Esophagus squamous epithelium (tissue), 5 donors: Measurements from ENCODE around the gene RXRG. TPM values are rescaled to one million over a fixed set of nuclear protein-coding genes. Genes with fewer than 3 reads are reported as not detected.

Experiments
- DNase-seq: peaks from one replicate; lab custom pipeline; 2025; lab: John Stamatoyannopoulos, UW
- H3K27ac ChIP-seq, 4 donors: fragments of 200-600 bp; sonication (generic); one replicate each; pipeline ENCODE4 v1.5.1; 2016 to 2019; ENCODE audit warnings: mild to moderate bottlenecking in 1 of 4
- H3K27me3 ChIP-seq, 4 donors: fragments of 200-600 bp; sonication (generic); 1 replicate in 3 of 4; 2 replicates in 1 of 4; pipeline versions ENCODE4 v1.5.1 to v1.6.0; 2017 to 2021; ENCODE audit warnings: antibody characterized with exemption in 1 of 4
- H3K36me3 ChIP-seq, 3 donors: fragments of 200-600 bp; sonication (generic); one replicate each; pipeline ENCODE4 v1.5.1; 2016 to 2019
- H3K4me1 ChIP-seq, 3 donors: fragments of 200-600 bp; sonication (generic); one replicate each; pipeline ENCODE4 v1.5.1; 2017 to 2019
- H3K4me3 ChIP-seq, 4 donors: fragments of 200-600 bp; sonication (generic); 1 replicate in 3 of 4; 2 replicates in 1 of 4; pipeline ENCODE4 v1.5.1; 2016 to 2019; ENCODE audit warnings: mild to moderate bottlenecking in 2 of 4, moderate library complexity in 1 of 4
- H3K9me3 ChIP-seq, 3 donors: fragments of 200-600 bp; sonication (generic); one replicate each; pipeline ENCODE4 v1.5.1; 2016 to 2019
- CTCF ChIP-seq, 6 experiments: fragments of 450-650 bp in 4 of 6; fragments of 200-600 bp in 2 of 6; sonication (generic) in 2 of 6; IDR thresholded peaks; one replicate each; pipeline ENCODE4 v1.5.1; 2016 to 2019; ENCODE audit warnings: antibody characterized with exemption in 6 of 6, mild to moderate bottlenecking in 4 of 6, moderate library complexity in 4 of 6
- POLR2A ChIP-seq, 4 donors: fragments of 450-650 bp; IDR thresholded peaks; one replicate each; pipeline ENCODE4 v1.6.1; 2017; ENCODE audit warnings: antibody characterized with exemption in 4 of 4, mild to moderate bottlenecking in 4 of 4, moderate library complexity in 3 of 4
- WGBS, 2 donors: methylation state at CpG; one replicate each; pipeline ENCODE4 v1.1.5; 2018; 5-methylcytosine and 5-hydroxymethylcytosine counted together
- intact Hi-C: fragments of 100-400 bp; cut with DNase I; formaldehyde crosslinking; loops from one replicate; pipeline ENCODE4 v1.15.0; 2022
- total RNA-seq, 4 donors: library from RNA; depleted of rRNA; stranded (reverse); fragments of >200 nt; gene quantifications; one replicate each; pipeline ENCODE4 v1.1.0, GENCODE V29; 2016
- donor health status: DM: yes; HTN: yes; CAD: no.

RXRG gene
- total RNA-seq, 4 donors from 2014 or later: 0.15 to 0.38 TPM; not detected in 2

- intact Hi-C loops: no loop called here
- WGBS, 2 donors: 86 to 89% methylated on average over 2 of the region's 2 CpGs
Measured at GRCh38 chr1:165474196-165474595, 29.3 kb upstream of the RXRG start.

GRCh38 chr1:165473081-165473480 lies 28.2 kb upstream of the RXRG start:
- H3K36me3 ChIP-seq: no peaks in the 10 kb centered on the region
- intact Hi-C loops: no loop called here
- peaks cover 0 to 8% (median 0%) of the 10 kb centered on the region in 4 donors for H3K27me3 ChIP-seq
- H3K4me1 ChIP-seq: no peaks in the 10 kb centered on the region
- DNase-seq: no peak
- no peak overlapping the region for H3K27ac ChIP-seq
- 50 to 64% methylated on average over 4 of the region's 4 CpGs for WGBS, 2 donors
- TF ChIP-seq POLR2A (IDR thresholded peaks at IDR 0.05) (no peak), CTCF (IDR thresholded peaks at IDR 0.05) (no peak)
- H3K4me3 ChIP-seq: no peak overlapping the region
- no peaks in the 10 kb centered on the region for H3K9me3 ChIP-seq

More at GRCh38 chr1:165474196-165474595, 29.3 kb upstream of the RXRG start:
- Histone ChIP-seq H3K9me3 (no peaks in the 10 kb centered on the region), H3K4me3 (no peak overlapping the region), H3K27me3 (peaks cover 0 to 8% (median 0%) of the 10 kb centered on the region in 4 donors), H3K4me1 (no peaks in the 10 kb centered on the region), H3K36me3 (no peaks in the 10 kb centered on the region), H3K27ac (no peak overlapping the region)
- no peak for DNase-seq
- TF ChIP-seq POLR2A (IDR thresholded peaks at IDR 0.05): no peak
- TF ChIP-seq CTCF (IDR thresholded peaks at IDR 0.05): no peak

- Histone ChIP-seq H3K36me3 (no peaks in the 10 kb centered on the region), H3K4me3 (no peak overlapping the region), H3K4me1 (no peaks in the 10 kb centered on the region), H3K9me3 (no peaks in the 10 kb centered on the region), H3K27me3 (peaks cover 0 to 32% (median 0%) of the 10 kb centered on the region in 4 donors), H3K27ac (no peak overlapping the region)
- 92% methylated on average over 6 of the region's 6 CpGs; no CpG with 5 or more reads in 1 of the 2 donors for WGBS, 2 donors
- DNase-seq: no peak
- TF ChIP-seq POLR2A (IDR thresholded peaks at IDR 0.05) (no peak), CTCF (IDR thresholded peaks at IDR 0.05) (no peak)
- intact Hi-C loops: no loop called here
Measured at GRCh38 chr1:165468726-165469249, 23.9 kb upstream of the RXRG start.

- DNase-seq: no peak
- Histone ChIP-seq H3K4me1 (no peaks in the 10 kb centered on the region), H3K27ac (no peak overlapping the region), H3K9me3 (no peaks in the 10 kb centered on the region), H3K4me3 (no peak overlapping the region), H3K36me3 (no peaks in the 10 kb centered on the region), H3K27me3 (peaks cover 0 to 32% (median 0%) of the 10 kb centered on the region in 4 donors)
- TF ChIP-seq CTCF (IDR thresholded peaks at IDR 0.05) (no peak), POLR2A (IDR thresholded peaks at IDR 0.05) (no peak)
- 69% methylated on average over 2 of the region's 2 CpGs for WGBS, 2 donors
- intact Hi-C loops: no loop called here
Measured at GRCh38 chr1:165468253-165468652, 23.3 kb upstream of the RXRG start.

GRCh38 chr1:165467706-165468105 lies 22.8 kb upstream of the RXRG start:
- H3K27ac ChIP-seq: no peak overlapping the region
- WGBS, 2 donors: 75 to 84% methylated on average over 2 to 3 of the region's 7 CpGs
- DNase-seq: no peak
- intact Hi-C loops: no loop called here
- no peaks in the 10 kb centered on the region for H3K9me3 ChIP-seq
- no peaks in the 10 kb centered on the region for H3K36me3 ChIP-seq
- no peak for TF ChIP-seq CTCF (IDR thresholded peaks at IDR 0.05)
- TF ChIP-seq POLR2A (IDR thresholded peaks at IDR 0.05): no peak
- H3K27me3 ChIP-seq: peaks cover 0 to 32% (median 0%) of the 10 kb centered on the region in 4 donors
- H3K4me1 ChIP-seq: no peaks in the 10 kb centered on the region
- H3K4me3 ChIP-seq: no peak overlapping the region
